A204.1 (cell line): ENCODE data around the gene ATG4D.
"Not testable (repeated sequence)": the region's sequence is repeated elsewhere in the genome, so short reads cannot be mapped to it uniquely, and the experiment has no call there.

Source experiments
- FAIRE-seq: peaks from 2 replicates; lab custom pipeline; 2012; peaks lifted over from hg19 to GRCh38; lab: Jason Lieb, UNC

The ATG4D gene

DNA sequence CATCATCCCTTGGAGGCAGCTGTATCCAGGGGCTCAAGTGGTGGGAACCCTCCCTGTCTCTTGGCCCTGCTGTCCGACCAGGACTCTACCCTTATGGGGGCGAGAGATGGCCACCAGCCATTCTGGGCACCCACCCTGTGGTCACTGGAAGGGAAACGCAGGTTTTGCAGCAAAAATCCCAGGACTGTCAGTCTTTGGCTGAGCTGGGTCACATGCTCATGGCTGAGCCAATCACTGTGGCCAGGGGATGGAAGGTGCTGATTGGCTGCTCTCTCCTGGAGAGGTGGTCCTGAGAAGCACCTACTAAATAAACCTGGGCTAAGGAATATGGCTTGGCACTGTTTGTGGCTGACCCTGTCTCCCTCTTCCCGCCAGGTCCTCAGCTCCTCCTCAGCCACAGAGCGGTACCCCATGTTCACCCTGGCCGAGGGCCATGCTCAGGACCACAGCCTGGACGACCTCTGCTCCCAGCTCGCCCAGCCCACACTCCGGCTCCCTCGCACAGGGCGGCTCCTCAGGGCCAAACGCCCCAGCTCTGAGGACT is 8.9 kb downstream of the ATG4D start:
- FAIRE-seq: no peak

DNA sequence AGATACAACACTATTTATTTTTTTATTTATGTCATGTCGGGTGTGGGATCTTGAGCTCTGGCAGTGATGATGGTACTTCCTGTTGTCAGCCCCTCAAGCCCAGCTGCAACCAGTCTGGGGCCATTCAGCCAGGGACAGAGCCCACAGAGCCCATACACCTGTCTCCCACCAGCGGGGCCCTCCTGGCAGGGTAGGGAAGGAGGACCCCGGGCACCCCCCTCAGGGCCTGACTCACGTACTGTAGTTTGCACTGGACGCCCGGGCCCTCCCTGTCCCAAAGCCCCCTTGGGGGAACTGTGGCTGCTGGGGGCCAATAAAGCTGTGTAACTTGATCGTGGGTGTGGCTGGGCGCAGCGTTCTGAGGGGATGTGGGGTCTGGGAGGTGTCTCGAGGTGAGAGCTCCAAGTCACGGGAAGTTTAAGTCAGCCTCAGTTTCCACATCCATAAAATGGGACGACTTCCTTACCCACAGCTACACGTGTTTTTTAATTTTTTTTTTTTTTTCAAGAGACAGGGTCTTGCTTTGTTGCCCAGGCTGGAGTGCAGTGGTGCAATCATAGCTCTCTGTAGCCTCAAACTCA is 9.5 kb downstream of the ATG4D start:
- FAIRE-seq: no peak

DNA sequence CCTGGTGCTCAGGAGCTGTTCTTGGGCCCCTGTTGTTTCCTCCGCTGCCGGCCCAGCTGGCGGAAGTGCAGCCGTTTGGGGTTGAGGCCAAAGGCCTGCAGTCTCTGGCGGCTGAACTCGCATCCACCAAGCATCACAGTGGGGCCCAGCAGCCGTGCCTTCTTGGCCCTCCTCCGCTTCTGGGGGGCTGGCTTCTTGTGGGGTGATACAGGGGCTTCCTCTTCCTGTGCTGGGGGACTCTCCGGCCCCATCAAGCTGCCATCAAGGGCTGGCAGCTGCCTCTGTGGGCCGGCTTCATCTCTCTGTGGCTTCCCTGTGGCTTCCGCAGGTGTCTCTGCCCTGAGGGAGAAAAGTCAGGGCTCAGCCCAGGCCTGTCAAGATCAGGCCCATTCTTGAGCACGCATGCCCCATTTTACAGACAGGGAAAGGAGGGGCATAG is 10.3 kb downstream of the ATG4D start:
- no peak for FAIRE-seq

DNA sequence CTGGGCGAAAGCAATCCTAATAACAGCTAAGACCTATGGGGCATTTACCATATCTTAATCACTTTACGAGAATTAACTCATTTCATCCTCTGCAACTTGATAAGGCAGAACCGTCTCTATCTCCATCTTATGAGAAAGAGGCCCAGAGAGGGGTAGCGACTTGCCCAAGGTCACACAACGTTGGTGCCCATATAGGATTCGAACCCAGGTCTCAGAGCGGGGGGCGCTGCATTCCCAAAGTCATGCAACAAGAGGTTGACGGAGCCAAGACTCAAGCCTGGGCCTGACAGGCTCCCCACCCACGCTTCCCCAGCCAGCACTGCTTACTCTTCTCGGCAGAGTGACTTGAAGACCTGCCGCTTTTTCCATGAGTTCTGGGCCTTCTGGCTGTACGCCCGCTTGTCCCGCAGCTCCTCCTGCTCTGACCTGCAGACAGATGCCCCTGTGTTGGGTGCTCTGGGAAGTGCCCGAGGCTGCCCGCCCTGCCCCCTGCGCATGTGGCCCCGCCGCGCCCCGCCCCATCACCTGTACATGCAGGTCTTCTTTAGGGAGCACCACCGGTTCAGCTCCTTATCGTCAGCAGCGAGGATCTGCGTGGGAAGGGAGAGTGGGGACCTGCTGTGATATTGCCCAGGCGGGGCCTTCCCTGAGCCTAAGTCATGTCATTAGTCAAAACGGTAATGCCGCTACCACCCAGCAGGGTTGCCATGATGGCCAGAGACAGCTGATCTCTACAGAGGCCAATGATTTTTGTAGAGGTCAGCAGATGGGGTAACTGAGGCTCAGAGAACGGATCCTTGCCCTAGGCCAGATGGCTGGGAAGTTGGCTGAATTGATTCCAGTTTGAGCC is 11.3 kb downstream of the ATG4D start:
- no peak for FAIRE-seq

DNA sequence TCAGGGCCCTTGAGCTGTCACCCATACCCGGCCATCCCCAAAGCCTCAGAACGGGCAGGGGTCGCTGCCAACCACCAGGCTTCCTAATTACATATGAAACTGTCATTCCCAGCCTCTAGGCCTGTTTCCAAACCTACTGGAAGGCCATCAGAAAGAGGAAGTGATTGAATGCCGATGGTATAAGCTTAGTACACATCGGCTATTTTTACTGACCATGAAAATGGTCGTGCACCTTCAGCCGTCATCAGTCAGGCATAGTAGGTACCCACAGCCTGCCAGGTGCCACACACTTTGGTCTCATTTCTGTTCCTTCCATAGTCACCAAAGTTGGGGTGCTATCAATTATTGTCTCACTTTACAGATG is 11.9 kb downstream of the ATG4D start:
- no peak for FAIRE-seq

DNA sequence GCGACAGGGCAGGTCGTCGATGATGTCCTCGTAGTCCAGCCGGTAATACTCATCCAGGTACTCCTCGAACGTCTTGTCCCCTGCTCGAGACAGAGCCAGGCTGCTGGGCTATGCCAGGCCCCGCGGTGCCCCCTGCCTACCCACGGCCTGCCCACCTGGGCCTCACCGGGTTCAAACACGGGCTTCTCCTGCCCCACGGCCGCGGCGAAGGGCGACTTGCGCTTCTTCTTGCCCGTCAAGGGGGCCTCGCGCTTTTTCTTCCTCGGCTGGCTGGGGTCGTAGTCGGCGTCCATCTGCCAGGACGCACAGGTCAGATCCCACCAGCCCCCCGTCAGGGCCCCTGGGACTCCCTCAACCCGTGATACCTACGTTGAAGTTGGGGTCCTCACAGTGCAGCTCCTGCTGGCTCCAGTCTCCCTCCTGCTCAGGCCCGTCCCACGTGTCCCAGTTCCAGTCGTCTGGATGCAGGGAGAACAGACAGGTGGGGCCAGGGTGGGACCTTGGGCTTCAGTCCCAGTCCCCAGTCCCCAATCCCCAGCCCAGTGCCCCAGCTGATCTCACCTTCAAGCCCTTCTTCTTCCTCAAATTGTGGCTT is 14.0 kb downstream of the ATG4D start:
- FAIRE-seq: no peak

DNA sequence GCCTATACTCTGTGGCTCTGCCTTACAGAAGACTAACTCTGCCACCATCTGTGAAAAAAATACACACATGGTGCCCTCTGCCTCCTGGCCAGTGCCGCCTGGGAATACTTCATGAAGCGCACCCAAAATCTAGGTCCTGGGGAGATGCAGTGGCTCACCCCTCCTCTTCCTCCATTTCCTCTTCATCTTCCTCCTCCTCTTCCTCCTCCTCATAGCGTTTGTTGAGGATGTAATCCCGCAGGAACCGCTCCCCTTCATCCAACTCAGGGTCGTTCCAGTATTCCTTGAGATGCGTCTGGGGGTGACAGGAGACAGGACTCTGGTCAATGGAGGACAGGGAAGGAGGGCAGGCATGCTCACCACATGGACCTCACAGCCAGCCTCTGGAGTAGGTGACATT is 16.4 kb downstream of the ATG4D start:
- FAIRE-seq: no peak

DNA sequence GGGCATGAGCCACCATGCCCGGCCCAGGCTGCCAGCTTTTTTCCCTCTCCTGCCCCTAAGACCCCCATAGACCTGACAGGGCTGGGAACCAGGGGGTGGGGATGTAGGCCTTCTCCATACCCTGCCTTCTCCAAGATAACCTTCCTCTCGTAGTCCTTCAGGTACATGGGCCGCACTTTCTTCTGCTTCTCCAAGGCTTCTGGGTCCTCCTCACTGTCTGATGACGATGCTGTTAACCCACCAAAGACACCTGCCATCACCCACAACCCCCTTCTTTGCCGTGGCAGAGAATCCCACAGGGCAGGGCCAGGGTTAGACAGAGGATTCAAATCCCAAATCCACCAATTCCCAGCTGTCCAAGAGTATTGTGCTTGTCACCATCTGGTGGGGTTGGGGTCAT is 18.9 kb downstream of the ATG4D start:
- no peak for FAIRE-seq

DNA sequence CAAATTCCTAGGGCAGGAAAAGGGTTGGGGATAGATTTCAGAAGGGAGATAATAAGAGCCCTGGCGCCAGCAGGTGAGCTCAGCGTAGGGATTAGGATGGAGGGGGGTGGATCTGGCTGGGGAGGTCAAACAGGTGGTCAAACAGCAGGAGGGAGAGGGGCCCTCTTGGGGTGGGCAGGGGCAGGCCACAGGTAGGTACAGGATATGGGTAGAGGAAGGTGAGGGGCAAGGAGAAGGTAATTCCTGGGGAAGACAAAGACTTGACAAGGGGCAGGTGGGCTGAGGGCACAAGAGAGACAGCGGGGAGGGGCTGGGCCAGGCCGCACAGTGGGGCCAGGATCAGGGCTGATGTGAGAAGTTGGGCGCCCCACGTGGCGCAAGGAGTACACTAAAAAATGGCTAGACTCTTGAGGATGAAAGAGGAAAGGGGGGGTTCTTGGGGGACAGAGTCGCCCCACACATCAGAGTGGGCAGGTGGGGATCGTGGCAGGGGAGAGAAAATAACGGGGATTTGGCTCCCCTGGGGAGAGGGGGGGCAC is 21.4 kb downstream of the ATG4D start:
- no peak for FAIRE-seq

DNA sequence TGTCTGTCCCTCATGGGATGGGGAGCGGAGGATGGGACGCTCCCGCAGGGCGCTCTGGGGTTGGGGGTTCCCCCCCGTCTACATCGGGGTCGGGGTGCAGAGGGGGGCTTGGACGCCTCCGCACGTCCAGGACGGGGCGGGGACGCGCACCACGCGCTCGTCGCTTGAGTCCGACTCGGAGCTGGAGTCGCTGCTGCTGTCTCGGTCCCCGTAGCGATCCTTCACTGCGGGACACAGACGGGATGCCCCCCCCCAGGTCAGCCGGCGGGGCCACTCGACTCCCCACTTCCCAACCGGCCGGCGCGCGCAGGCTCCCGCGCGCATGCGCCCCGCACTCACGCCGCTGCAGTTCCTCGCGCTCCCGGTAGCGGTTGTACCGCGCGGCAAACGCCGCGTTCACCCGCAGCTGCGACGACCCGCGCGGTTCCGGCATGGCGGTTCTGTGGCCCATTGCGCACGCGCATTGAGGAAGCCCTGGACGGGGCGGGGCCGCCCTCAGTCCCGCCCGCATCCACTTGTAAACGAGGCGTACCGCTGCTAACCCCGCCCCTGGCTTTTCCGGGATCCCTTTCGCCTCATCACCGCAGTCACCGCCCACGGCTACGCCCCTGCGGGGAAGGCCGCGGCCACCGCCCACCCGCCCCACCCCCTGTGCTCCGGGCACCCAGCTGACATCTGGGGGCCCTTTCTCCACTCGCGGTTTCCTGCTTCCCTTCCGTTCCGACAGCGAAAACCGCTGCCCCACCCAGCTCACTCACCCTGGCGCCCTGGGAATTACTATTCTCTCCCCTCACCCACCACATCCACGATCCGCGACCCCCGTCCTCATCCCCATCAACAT is 22.1 kb downstream of the ATG4D start, which contains the start of gene KRI1:
Gene KRI1, minus strand, starts transcription at position 444 of the 841 bp plus-strand sequence. Its CDS starts 11 bp downstream, at position 433.
- FAIRE-seq: no peak

DNA sequence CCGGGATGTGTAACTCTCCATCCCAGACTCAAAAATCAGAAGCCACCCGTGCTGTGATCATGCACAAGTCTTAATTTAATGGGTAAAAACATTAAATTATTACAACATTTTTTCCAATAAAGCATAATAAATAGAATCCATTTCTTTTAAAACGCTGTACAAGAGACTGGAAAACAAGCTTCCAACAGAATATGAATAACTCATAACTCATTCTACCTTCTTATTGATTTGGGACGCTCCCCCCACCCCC is 22.6 kb downstream of the ATG4D start:
- no peak for FAIRE-seq

DNA sequence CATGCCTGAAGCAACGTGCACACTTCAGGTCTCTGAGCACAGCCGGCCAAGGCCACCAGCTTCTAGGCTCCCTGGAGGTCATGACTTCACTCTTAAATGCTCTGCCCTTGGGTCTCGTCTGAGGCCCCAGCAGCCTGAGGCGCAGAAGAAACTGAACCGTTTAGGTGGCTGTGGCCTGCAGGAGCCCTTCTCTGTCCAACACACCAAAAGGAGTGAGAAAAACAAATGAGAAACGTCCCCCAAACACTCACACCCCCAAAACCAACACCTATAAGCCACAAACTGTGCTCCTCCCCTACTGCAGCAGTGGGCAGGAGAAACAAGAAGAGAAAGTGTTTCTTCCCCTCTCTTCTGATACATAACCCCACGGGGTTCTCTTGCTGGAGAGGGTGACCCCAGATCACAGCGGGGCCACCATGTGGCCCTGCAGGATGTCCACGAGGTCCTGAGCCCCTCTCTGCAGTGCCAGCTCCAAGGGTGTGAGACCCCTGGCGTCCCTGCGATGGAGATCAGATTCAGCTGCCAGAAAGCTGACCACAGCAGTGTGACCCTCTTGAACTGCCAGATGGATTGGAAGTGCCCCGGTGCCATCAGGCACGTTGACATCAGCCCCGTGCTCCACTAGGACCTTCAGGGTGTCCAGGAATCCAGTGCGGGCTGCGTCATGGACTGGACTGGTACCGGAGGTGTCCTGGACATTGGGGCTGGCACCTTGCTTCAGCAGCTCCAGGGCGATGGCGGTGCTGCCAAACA is 23.1 kb downstream of the ATG4D start:
- no peak for FAIRE-seq

DNA sequence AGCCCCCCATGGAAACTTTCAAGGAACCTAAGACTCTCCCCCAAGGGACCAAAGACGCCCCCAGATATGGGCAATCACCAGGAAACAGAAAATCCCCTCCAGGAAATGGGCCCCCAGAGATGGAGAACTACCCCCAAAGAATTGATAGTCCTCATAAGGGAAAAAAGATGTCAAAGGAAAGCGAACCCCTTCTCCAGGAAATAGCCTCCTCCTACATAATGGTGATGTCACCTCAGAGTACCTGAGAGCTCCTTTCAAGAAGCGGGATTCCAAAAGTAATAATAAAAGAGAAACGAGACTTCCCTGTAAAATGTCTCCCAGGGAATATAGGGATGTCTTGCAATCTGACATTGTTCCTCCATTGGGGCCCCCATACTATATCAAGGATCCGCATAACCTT is 24.0 kb downstream of the ATG4D start:
- no peak for FAIRE-seq

DNA sequence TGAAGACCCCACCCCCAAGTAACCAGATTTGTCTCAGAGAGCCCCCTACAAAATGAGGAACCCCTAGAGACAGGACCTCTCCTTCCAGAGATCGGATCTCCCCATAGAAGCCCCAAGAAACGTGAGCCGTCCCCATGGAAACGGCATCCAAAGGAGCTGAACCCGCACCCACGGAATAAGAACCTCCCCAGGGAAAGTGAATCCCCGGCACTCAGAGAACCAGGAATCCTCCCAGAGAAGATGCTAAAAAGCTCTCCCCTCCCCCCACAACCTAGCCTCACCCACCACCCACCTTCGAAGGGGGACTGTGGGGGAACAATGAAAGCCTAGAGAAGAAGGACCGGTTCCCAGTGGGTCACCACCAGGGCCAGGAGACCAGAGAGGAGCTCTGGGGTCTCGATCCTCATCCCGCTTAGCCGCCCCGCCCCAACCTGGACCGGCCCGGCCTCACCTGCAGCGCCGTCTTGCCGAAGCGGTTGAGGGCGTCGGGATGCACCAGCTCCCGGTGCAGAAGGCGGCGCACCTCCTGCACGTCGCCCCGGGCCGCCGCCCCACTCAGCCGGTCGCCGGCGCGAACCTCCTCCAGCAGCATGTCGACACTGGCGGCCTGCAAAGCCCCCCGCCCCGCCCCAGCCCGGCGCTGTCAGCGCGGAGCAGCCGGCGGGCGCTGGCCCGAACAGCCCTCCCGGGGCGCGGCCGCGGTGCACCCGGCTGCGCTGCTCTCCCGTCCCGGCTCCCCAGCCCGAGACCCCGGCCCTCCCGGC is 24.5 kb downstream of the ATG4D start:
- FAIRE-seq: no peak

DNA sequence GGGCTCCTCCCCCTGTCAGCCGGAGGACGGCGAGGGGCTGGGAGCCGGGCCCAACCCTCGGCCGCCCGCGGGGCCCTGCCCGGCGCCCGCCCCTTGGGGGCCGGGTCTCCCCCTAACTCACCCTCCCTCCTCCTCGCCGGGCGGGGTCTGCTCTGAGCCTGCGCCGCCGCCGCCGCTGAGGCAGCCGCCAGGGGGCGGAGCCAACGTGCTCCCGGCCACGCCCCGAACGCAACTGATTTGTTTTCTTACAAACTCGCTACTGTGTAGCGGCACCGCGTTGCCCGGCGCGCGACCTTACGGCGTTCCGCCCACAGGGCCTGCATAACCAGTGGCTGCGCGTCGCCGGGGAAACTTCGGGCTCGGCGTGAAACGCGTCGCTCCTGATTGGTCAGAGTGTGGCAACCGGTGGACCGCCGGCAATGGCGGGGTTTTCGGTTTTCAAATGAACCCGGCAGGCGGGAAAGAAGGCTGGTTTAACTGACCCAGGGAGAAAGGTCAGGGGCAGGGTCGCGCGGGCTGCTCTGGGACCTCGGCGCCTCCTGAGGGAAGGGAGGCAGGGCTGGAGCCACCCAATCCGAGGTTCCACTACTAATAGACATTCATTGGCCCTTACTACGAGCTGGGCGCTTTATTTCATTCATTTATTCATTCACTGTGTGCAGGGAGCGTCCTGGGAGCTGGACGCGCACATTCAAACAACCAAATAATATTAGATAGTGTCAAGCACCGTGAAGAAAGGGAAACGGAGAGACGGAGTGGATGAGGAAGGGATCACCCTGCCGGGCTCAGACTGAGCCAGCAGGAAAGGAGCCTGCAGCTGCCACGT is 25.3 kb downstream of the ATG4D start, which contains the start of gene CDKN2D:
Gene CDKN2D, minus strand, starts transcription at position 154 of the 826 bp plus-strand sequence. CDS start 326 bp downstream, outside the sequence.
- FAIRE-seq: peak; percentile 97

DNA sequence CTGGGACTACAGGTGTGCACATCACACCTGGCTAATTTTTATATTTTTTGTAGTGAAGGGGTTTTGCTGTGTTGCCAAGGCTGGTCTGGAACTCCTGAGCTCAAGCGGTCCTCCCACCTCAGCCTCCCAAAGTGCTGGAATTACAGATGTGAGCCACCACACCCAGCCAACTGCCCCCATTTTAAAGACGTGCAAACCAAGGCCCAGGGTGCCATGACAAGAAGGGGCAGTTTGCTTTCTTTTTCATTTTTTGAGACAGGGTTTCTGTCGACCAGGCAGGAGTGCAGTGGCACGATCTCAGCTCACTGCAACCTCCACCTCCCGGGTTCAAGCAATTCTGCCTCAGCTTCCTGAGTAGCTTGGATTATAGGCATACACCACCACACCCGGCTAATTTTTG is 30.1 kb downstream of the ATG4D start:
- FAIRE-seq: not testable (repeated sequence)

DNA sequence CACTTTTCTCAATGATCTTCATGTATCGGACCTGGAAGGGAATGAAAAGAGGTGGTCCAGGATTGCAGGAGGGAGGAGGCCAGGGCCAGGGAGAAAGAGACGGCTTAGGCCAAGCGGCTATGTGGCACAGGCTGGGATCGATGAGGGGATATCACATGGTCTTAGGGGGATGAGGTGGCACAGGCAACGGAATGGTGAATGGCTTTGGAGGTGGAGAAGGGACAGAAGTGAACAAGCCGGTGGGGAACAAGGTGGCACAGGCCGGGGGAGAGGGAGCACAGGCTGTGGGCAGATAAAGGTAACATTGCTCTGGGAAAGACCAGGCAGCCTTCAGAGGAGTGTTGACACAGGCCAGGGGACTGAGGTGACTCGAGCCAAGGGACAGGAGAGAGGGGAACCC is 30.8 kb downstream of the ATG4D start:
- no peak for FAIRE-seq

DNA sequence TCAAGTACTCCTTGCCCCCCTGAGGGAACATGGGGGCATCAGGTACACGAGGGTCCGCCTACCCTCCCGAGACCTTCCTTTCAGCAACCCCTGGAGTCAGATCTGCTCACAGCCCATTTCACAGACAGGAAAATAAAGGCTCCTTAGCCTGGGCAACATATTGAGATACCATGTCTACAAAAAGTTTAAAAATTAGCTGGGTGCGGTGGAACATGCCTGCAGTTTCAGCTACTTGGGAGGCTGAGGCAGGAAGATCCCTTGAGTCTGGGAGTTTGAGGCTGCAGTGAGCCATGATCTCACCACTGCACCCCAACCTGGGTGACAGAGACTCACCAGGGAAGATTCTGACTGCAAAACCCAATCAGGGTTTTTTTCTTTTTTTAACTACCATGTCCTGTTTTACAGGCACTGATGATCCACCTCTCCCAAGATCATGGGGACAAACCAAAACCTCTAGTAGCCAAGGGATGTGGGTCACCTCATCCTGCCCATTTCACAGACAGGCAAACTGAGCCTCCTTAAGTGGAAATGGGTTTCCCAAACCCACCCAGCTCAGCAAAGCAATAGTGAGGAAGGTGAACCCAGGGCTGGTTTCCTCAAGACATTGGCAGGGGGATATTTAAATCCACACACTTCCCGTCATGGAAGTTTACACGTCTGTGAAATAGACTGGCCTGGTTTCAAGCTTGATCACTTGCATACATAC is 31.5 kb downstream of the ATG4D start:
- no peak for FAIRE-seq

DNA sequence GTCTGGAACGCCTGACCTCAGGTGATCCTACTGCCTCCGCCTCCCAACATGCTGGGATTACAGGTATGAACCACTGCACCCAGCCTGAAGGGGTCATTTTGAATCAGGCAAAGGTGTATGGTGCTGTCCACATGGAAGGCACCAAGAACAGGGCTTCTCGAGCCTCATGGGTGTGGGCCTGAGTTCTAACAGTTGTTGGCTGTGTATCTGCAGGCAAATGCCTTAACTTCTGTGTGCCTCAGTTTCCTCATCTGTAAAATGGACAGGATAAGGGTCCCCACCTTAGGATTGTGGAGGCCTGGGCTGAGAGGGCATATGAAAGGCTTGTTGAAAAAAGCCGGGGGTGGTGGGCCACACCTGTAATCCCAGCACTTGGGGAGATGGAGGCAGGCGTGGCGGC is 34.2 kb downstream of the ATG4D start:
- FAIRE-seq: no peak
